Mammary epithelial cell (primary cell): ENCODE results near the gene LPIN2.

Source experiments
- CTCF ChIP-seq, 2 donors: IDR thresholded peaks in 1 of 2; conservative IDR thresholded peaks in 1 of 2; 2 replicates each; pipeline ENCODE4 v1.5.1; 2011 to 2012; ENCODE audit warnings: inconsistent platforms in 2 of 2, low read length in 2 of 2, mild to moderate bottlenecking in 2 of 2, control low read depth in 1 of 2, low read depth in 1 of 2; ENCODE audit not compliant: insufficient read depth in 1 of 2; ENCODE audit errors: extremely low read depth in 1 of 2
- EZH2 ChIP-seq: IDR thresholded peaks from 2 replicates; pipeline ENCODE4 v1.6.1; 2012; ENCODE audit warnings: low read length, inconsistent platforms, borderline replicate concordance

GRCh38 chr18:2967820-2968219 is 45.1 kb downstream of the LPIN2 start:
- no peak for TF ChIP-seq CTCF (conservative IDR thresholded peaks at IDR 0.05 in 1 of 2, IDR thresholded peaks at IDR 0.05 in 1 of 2; ENCODE audit: extremely low read depth in 1 of 2, insufficient read depth in 1 of 2, low read depth in 1 of 2, low read length in 2 of 2)
- TF ChIP-seq EZH2 = no peak
